HEK293T (cell line): ENCODE data around the gene ATP6V1A.

Experiments
- BHLHE40 ChIP-seq: fragments of 450-650 bp; IDR thresholded peaks from 2 replicates; pipeline ENCODE4 v1.6.1; 2016; ENCODE audit warnings: mild to moderate bottlenecking, moderate library complexity, borderline replicate concordance
- ELF4 ChIP-seq: fragments of 450-650 bp; IDR thresholded peaks from 2 replicates; pipeline ENCODE4 v1.6.1; 2017; ENCODE audit warnings: antibody characterized with exemption
- FOXK2 ChIP-seq: fragments of 450-650 bp; IDR thresholded peaks from 2 replicates; pipeline ENCODE4 v1.6.1; 2016; ENCODE audit warnings: mild to moderate bottlenecking
- FOXM1 ChIP-seq: fragments of 450-650 bp; IDR thresholded peaks from 2 replicates; pipeline ENCODE4 v1.6.1; 2017; ENCODE audit warnings: mild to moderate bottlenecking, borderline replicate concordance
- LEF1 ChIP-seq: fragments of 450-650 bp; IDR thresholded peaks from 2 replicates; pipeline ENCODE4 v1.6.1; 2017; ENCODE audit warnings: mild to moderate bottlenecking, borderline replicate concordance
- SP1 ChIP-seq: fragments of 450-650 bp; IDR thresholded peaks from 2 replicates; pipeline ENCODE4 v1.6.1; 2017

DNA sequence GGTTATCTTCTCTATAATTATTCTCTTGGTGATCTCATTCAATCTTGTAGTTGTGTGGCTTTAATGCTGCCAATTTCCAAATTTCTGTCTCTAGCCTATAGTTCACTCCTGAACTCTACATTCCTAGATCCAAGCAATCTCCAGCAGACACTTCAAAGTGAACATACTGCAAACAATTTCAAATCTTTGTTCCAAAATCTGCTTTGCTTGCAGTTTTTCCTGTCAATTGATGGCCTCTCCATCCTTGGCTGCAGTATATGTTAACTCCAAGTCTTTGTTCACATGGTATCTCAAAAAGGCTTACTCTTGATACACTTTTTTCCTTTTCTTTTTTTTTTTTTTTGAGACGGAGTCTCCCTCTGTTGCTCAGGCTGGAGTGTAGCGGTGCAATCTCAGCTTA, 18.2 kb upstream of the ATP6V1A start:
- TF ChIP-seq ELF4 (no peak), FOXK2 (no peak), SP1 (no peak), FOXM1 (no peak), LEF1 (no peak), BHLHE40 (no peak)
